NCI-H2196 treated with DMSO at 0.1 percent for 48 hours (cell line): Measurements from ENCODE around the gene IL1F10.

Experiments used
- DNase-seq: peaks from one replicate; lab custom pipeline; 2025; ENCODE audit not compliant: unreplicated experiment; lab: John Stamatoyannopoulos, UW

Gene IL1F10

GRCh38 chr2:113067681-113068080 is at the start of gene IL1F10:
TSS of gene IL1F10 (plus strand) at chr2:113067970. CDS start at chr2:113072739, 4,769 bp downstream.
- no peak for DNase-seq

GRCh38 chr2:113018509-113018908 is 49.3 kb upstream of the IL1F10 start:
- no peak for DNase-seq

GRCh38 chr2:113021312-113021711 is 46.5 kb upstream of the IL1F10 start:
- no peak for DNase-seq

- DNase-seq, result no peak
Observed at GRCh38 chr2:113024764-113025163, 43.0 kb upstream of the IL1F10 start.

GRCh38 chr2:113025737-113026136 is 42.0 kb upstream of the IL1F10 start:
- no peak for DNase-seq

- DNase-seq, result no peak
Observed at GRCh38 chr2:113027691-113028090, 40.1 kb upstream of the IL1F10 start.

- no peak for DNase-seq
Observed at GRCh38 chr2:113028112-113028511, 39.7 kb upstream of the IL1F10 start.

GRCh38 chr2:113032737-113033136 is 35.0 kb upstream of the IL1F10 start:
- DNase-seq, result no peak

GRCh38 chr2:113034016-113034415 is 33.8 kb upstream of the IL1F10 start:
- no peak for DNase-seq

- DNase-seq, result no peak
Observed at GRCh38 chr2:113036763-113037162, 31.0 kb upstream of the IL1F10 start.

- DNase-seq, result no peak
Observed at GRCh38 chr2:113038291-113038690, 29.5 kb upstream of the IL1F10 start.

GRCh38 chr2:113039158-113039557 is 28.6 kb upstream of the IL1F10 start:
- DNase-seq, result no peak

GRCh38 chr2:113039719-113040118 is 28.1 kb upstream of the IL1F10 start:
- no peak for DNase-seq

GRCh38 chr2:113041871-113042270 is 25.9 kb upstream of the IL1F10 start:
- DNase-seq, result no peak

- DNase-seq, result no peak
Observed at GRCh38 chr2:113046465-113046864, 21.3 kb upstream of the IL1F10 start.

GRCh38 chr2:113050921-113051895 is 16.6 kb upstream of the IL1F10 start:
- DNase-seq, result no peak

- DNase-seq, result no peak
Observed at GRCh38 chr2:113052396-113052917, 15.3 kb upstream of the IL1F10 start, which contains the start of gene IL36B. TSS of gene IL36B (minus strand) at chr2:113052867.

- no peak for DNase-seq
Observed at GRCh38 chr2:113053666-113054065, 14.1 kb upstream of the IL1F10 start.

GRCh38 chr2:113054066-113054465 is 13.7 kb upstream of the IL1F10 start:
- DNase-seq, result no peak

- DNase-seq, result no peak
Observed at GRCh38 chr2:113056521-113056920, 11.2 kb upstream of the IL1F10 start.

- no peak for DNase-seq
Observed at GRCh38 chr2:113057117-113057516, 10.7 kb upstream of the IL1F10 start.

- no peak for DNase-seq
Observed at GRCh38 chr2:113058411-113058994, 9.3 kb upstream of the IL1F10 start.
